BE2C (cell line): ENCODE measurements around the gene DOLPP1.
A peak's percentile ranks its signal among the peaks of the same experiment; 100 is the strongest.

Source experiments
- DNase-seq: peaks from one replicate; pipeline ENCODE4 v3.0.0-alpha.2; 2020
- H3K27me3 ChIP-seq: fragments of 250-450 bp; sonication (Bioruptor Pico); 2 replicates; pipeline ENCODE4 v1.5.1; 2020; ENCODE audit warnings: mild to moderate bottlenecking
- H3K36me3 ChIP-seq: fragments of 250-450 bp; sonication (Bioruptor Pico); 2 replicates; pipeline ENCODE4 v1.5.1; 2020; ENCODE audit warnings: mild to moderate bottlenecking
- H3K4me1 ChIP-seq: fragments of 250-450 bp; sonication (Bioruptor Pico); 2 replicates; pipeline ENCODE4 v1.5.1; 2020
- H3K4me3 ChIP-seq: 2 replicates; pipeline ENCODE4 v1.5.1; 2011; ENCODE audit warnings: low read depth, low read length
- H3K9me3 ChIP-seq: fragments of 250-450 bp; sonication (Bioruptor Pico); 2 replicates; pipeline ENCODE4 v1.5.1; 2020
- TF ChIP-seq, protein P1 (sequence below): IDR thresholded peaks from 2 replicates; pipeline ENCODE4 v1.5.1; 2012; ENCODE audit warnings: mild to moderate bottlenecking, low read depth, low read length

DOLPP1 gene

GRCh38 chr9:129100383-129101169 is 19.7 kb downstream of the DOLPP1 start:
- Histone ChIP-seq H3K9me3 (no peaks in the 10 kb centered on the region), H3K4me3 (no peak overlapping the region), H3K36me3 (no peaks in the 10 kb centered on the region), H3K4me1 (peaks cover 7% of the 10 kb centered on the region), H3K27me3 (no peaks in the 10 kb centered on the region)
- TF ChIP-seq, protein P1, sequence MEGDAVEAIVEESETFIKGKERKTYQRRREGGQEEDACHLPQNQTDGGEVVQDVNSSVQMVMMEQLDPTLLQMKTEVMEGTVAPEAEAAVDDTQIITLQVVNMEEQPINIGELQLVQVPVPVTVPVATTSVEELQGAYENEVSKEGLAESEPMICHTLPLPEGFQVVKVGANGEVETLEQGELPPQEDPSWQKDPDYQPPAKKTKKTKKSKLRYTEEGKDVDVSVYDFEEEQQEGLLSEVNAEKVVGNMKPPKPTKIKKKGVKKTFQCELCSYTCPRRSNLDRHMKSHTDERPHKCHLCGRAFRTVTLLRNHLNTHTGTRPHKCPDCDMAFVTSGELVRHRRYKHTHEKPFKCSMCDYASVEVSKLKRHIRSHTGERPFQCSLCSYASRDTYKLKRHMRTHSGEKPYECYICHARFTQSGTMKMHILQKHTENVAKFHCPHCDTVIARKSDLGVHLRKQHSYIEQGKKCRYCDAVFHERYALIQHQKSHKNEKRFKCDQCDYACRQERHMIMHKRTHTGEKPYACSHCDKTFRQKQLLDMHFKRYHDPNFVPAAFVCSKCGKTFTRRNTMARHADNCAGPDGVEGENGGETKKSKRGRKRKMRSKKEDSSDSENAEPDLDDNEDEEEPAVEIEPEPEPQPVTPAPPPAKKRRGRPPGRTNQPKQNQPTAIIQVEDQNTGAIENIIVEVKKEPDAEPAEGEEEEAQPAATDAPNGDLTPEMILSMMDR, result no peak
- DNase-seq, result no peak

GRCh38 chr9:129101279-129101678 is 20.4 kb downstream of the DOLPP1 start:
- H3K9me3 ChIP-seq, result no peaks in the 10 kb centered on the region
- TF ChIP-seq, protein P1, result no peak
- peaks cover 7% of the 10 kb centered on the region for H3K4me1 ChIP-seq
- no peak for DNase-seq
- no peaks in the 10 kb centered on the region for H3K36me3 ChIP-seq
- H3K27me3 ChIP-seq, result no peaks in the 10 kb centered on the region
- H3K4me3 ChIP-seq, result no peak overlapping the region

DNA sequence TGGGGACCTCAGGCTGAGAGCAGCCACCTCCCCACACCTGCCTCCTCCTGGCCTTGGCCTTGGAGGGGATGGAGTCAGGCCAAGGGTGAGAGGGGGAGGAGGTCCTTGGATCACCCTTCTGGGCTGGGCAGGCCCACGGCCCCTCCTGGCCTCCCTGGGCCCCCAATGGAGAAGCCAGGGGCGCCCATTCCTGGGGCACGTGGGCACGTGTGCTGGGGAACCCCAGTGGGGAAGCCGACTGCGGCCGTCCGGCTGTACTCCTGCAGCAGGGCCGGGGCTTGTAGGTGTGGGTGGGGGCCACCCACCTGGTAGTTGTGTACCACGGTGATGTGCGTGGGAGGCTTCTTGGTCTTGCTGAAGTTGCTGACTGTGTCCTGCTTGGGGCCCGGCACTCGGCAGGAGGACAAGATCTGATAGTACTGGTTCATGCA is 21.2 kb downstream of the DOLPP1 start:
- Histone ChIP-seq H3K4me3 (no peak overlapping the region), H3K36me3 (no peaks in the 10 kb centered on the region), H3K27me3 (no peaks in the 10 kb centered on the region), H3K4me1 (peaks cover 7% of the 10 kb centered on the region), H3K9me3 (no peaks in the 10 kb centered on the region)
- TF ChIP-seq, protein P1, result no peak
- no peak for DNase-seq

- Histone ChIP-seq H3K27me3 (no peaks in the 10 kb centered on the region), H3K4me3 (no peak overlapping the region), H3K9me3 (no peaks in the 10 kb centered on the region), H3K4me1 (peaks cover 7% of the 10 kb centered on the region), H3K36me3 (no peaks in the 10 kb centered on the region)
- DNase-seq, result peak; percentile 77
- TF ChIP-seq, protein P1, result peak; percentile 78
Observed at GRCh38 chr9:129102791-129103594, 22.1 kb downstream of the DOLPP1 start.

- H3K4me1 ChIP-seq, result peaks cover 7% of the 10 kb centered on the region
- H3K27me3 ChIP-seq, result no peaks in the 10 kb centered on the region
- DNase-seq, result no peak
- no peak overlapping the region for H3K4me3 ChIP-seq
- TF ChIP-seq, protein P1, result no peak
- no peaks in the 10 kb centered on the region for H3K9me3 ChIP-seq
- no peaks in the 10 kb centered on the region for H3K36me3 ChIP-seq
Observed at GRCh38 chr9:129103595-129103965, 22.7 kb downstream of the DOLPP1 start.

DNA sequence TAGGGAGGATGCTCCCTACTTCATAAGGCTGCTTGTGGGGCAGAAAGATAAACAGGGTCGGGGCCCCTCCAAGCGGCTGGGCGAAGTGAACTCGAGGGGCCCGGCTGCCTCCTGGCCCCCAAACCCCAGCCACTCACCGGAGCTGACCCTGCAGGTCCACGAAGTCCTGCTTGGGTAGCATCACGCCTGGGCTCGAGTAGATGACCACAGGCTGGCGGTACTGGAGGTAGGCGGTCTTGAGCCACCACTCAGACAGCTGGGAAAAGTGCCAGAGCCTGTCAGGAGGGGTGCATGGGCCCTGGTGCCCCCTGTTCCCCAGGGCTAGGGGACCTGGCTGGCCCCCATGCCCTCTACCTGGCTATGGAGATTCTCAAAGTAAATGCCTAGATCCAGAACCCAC is 23.1 kb downstream of the DOLPP1 start:
- H3K4me3 ChIP-seq, result no peak overlapping the region
- DNase-seq, result no peak
- H3K27me3 ChIP-seq, result no peaks in the 10 kb centered on the region
- TF ChIP-seq, protein P1, result no peak
- H3K4me1 ChIP-seq, result peaks cover 7% of the 10 kb centered on the region
- no peaks in the 10 kb centered on the region for H3K36me3 ChIP-seq
- H3K9me3 ChIP-seq, result no peaks in the 10 kb centered on the region
